Omental fat pad (tissue), 4 donors: ENCODE results near the gene CKAP2. TPM values are rescaled to one million over a fixed set of nuclear protein-coding genes. Genes with fewer than 3 reads are reported as not detected.

ENCODE experiments used
- ATAC-seq: fragments of 150-250 bp; one replicate; pipeline ENCODE4 v1.9.1; 2016; ENCODE audit warnings: mild to moderate bottlenecking, moderate library complexity; ENCODE audit not compliant: low FRiP score
- DNase-seq: peaks from one replicate; pipeline ENCODE4 v3.0.0-alpha.2; 2019; ENCODE audit warnings: low spot score
- total RNA-seq, 4 donors: library from RNA; depleted of rRNA; stranded (reverse); fragments of >200 nt; gene quantifications; one replicate each; pipeline ENCODE4 v1.1.0, GENCODE V29; 2016
- TF ChIP-seq, protein P1 (sequence below), 3 donors: fragments of 450-650 bp; IDR thresholded peaks; one replicate each; pipeline ENCODE4 v1.5.1; 2016 to 2017; ENCODE audit warnings: antibody characterized with exemption in 3 of 3, mild to moderate bottlenecking in 3 of 3, moderate library complexity in 2 of 3

CKAP2 gene
- total RNA-seq, 4 donors from 2014 or later: 4.2 to 13.2 (median 7.3) TPM

DNA sequence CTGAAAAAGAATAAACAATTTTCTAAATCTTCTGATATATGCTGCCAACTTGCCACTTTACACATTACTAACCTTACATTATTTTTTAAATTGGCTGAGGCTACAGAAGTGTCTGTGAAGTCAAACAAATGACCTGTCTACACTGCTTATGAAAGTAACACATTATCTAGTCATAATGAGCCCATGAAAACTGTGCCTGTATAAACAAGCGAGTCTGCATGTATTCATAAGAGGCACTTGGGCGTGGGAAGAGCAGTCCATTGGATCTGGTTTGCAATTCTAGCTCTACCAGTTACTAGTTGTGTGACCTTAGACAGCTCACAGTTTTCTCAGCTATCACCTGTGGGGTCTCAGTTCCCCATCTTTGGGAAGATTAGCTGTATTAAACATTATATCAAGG lies 7.9 kb upstream of the CKAP2 start:
- no peak for DNase-seq
- no peak for ATAC-seq
- TF ChIP-seq, protein P1, sequence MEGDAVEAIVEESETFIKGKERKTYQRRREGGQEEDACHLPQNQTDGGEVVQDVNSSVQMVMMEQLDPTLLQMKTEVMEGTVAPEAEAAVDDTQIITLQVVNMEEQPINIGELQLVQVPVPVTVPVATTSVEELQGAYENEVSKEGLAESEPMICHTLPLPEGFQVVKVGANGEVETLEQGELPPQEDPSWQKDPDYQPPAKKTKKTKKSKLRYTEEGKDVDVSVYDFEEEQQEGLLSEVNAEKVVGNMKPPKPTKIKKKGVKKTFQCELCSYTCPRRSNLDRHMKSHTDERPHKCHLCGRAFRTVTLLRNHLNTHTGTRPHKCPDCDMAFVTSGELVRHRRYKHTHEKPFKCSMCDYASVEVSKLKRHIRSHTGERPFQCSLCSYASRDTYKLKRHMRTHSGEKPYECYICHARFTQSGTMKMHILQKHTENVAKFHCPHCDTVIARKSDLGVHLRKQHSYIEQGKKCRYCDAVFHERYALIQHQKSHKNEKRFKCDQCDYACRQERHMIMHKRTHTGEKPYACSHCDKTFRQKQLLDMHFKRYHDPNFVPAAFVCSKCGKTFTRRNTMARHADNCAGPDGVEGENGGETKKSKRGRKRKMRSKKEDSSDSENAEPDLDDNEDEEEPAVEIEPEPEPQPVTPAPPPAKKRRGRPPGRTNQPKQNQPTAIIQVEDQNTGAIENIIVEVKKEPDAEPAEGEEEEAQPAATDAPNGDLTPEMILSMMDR (IDR thresholded peaks at IDR 0.05): no peak

DNA sequence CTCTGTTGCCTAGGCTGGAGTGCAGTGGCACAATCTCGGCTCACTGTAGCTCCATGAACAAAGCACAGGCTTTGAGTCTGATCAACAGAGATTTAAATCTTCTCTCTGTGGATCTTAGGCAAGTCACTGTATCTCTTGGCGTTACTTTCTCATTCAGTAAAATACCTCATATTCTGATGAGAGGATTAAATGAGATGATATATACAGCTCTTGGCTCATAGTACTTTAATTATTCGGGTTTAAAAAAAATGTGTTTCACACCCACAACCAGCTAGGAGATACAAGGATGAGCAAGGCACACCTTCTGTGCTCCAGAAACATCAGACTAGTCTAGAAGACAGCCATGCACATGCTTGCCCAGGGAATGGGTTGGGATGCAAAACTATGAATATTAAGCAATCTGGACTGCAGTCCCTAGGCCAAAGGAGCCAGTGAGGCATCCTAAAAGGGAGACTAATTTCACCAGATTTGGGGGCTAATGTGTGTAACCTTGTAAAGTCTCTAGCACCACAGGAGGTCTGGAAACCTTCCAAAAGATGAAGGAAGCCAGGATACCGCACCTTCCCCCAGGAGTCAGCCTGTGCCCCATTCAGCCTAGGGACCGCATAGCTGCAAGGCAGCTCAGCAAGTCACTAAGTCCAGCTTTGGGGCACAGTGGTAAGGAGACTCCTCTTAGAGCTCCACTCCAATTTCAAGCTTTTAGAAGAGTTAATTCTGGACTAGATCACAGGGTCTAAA lies 7.3 kb upstream of the CKAP2 start:
- no peak for ATAC-seq
- TF ChIP-seq, protein P1 (IDR thresholded peaks at IDR 0.05): no peak
- DNase-seq: no peak

DNA sequence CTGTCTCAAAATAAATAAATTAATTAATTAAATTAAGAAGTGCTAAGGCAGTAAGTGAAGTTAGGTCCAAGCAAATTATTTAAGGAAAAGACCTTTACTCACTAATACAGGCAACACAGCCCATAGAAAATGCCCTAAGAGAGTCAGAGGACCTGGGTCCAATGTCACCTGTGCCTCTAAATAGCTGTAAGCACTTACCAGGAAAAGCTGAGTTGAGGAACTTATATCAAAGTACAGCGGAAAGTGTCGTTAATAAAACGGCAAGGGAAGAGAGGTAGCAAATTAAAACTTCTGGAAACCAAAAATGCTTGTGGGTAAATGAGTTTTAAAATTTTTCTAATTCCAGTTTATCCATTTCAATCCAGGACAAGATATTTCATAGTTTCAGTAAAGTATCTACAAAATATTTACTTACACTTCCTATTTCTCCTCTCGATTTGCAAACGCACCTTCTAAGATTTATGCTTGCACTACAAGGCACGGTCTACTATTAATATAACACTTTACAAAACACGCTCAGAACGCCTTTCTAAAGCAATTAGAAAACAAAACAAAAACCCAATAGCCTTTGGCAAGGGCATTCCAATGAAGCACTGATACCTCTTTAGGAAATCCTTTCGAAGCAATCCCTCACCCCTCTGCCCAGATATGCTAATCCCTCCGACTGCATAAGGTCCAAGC lies 5.8 kb upstream of the CKAP2 start:
- no peak for DNase-seq
- ATAC-seq: no peak
- TF ChIP-seq, protein P1 (IDR thresholded peaks at IDR 0.05): no peak

DNA sequence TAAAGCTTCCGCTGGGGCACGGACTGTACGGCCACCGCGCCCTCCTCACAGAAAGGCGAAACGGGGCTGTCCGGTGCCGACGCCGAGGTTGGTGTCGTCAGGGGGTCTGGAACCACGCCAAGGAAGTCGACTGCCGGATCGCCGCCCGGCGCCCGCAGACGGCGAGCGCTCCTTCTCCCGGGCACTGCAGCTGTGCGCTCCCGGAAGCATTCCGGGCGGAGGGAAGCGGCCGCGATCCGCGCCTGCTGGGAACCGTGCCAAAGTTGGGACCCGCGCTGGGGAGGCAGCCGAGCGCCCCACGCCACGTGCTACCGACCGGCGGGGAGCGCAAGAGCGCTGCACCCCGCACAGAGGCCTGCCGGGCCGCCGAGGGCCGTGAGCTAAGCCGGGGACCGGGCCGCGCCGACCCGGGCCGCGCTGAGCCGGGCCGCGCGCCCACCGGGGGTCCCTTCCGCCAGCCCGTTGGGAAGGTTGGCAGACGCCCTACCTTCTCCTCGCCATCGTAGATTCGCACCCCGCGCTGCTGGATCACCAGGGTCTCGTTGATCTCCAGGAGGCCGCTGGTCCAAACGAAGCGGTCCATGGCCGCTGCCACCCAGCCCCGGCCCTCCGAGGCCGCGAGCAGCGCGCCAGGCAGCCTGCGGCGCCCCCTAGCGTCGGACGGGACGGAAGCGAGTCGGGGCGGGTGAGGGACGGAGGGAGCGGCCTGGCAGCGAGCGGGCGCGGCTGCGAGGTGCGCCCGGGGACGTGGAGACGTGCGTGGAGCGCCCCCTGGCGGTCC lies 5.1 kb upstream of the CKAP2 start, which contains the start of gene VPS36:
VPS36 (minus strand) TSS at position 623 of the 781 bp plus-strand sequence; CDS start at position 583, 40 bp downstream.
- TF ChIP-seq, protein P1 (IDR thresholded peaks at IDR 0.05): peak in 2 of 3 donors; percentile 97 to 99
- peak; percentile 97 for ATAC-seq
- peak; percentile 93 for DNase-seq

DNA sequence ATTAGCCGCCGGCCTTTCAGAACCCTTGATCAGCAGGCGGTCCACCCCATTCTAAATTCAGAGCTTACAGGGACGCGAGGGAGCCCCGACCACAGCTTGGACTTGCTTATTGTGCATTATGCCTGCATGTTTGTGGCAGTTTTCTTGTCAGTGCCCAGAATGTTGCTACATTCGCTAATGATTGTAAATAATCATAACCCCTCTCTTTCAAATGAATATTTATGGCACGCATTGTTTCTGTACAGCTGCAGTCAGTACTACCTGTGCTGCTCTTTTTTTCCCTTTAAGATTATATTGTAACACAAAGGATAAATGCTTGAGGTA lies 4.5 kb upstream of the CKAP2 start:
- no peak for ATAC-seq
- no peak for DNase-seq
- TF ChIP-seq, protein P1 (IDR thresholded peaks at IDR 0.05): no peak

DNA sequence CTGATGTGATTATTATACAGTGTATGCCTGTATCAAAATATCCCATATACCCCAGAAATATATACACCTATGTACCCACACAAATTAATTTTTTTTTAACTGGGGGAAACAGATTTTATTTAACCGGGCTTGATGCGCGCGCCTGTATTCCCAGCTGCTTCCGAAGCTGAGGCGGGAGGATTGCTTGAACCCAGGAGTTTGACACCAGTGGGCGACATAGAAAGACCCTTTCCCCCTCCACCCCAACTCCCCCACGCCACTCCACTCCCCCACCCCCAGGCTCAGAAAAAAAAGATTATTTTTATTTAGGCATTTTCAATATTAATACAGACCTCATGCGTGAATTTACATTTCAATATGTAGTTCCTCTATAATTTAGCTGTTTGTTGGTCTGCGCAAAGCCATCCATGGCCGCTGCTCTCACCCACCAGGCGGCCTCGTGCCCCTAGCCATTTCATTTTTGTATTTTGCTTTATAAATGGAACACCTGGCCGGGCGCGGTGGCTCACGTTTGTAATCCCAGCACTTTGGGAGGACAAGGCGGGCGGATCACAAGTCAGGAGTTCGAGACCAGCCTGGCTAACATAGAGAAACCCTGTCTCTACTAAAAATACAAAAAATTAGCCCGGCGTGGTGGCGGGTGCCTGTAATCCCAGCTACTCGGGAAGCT lies 4.0 kb upstream of the CKAP2 start:
- DNase-seq (no peak), ATAC-seq (no peak)
- TF ChIP-seq, protein P1 (IDR thresholded peaks at IDR 0.05): no peak
